Neural cell (in vitro differentiated cells): ENCODE measurements around the gene KDF1. TPM values are rescaled to one million over a fixed set of nuclear protein-coding genes. Genes with fewer than 3 reads are reported as not detected.

Experiments
- H2AFZ ChIP-seq: fragments of 200-600, 300-800 bp; sonication (generic), shearing (Covaris generic); 2 replicates; pipeline ENCODE4 v1.6.0; 2014; ENCODE audit warnings: low read depth, mild to moderate bottlenecking, antibody characterized with exemption, low read length, moderate library complexity
- H3F3A ChIP-seq: fragments of 200-600 bp; shearing (Covaris generic); 2 replicates; pipeline ENCODE4 v1.6.1; 2016; ENCODE audit warnings: mild to moderate bottlenecking, moderate library complexity, mixed read lengths, antibody characterized with exemption, low read length; ENCODE audit not compliant: insufficient read depth, poor library complexity, severe bottlenecking
- H3K27ac ChIP-seq: fragments of 200-600, 300-800 bp; sonication (generic), shearing (Covaris generic); 2 replicates; pipeline ENCODE4 v1.5.1; 2014; ENCODE audit warnings: mild to moderate bottlenecking, low read length, moderate library complexity
- H3K27me3 ChIP-seq: fragments of 300-800, 200-600 bp; sonication (generic), shearing (Covaris generic); 2 replicates; pipeline ENCODE4 v1.6.0; 2014; ENCODE audit warnings: mild to moderate bottlenecking, low read depth, low read length, moderate library complexity; ENCODE audit not compliant: insufficient read depth
- H3K36me3 ChIP-seq: fragments of 300-800, 200-600 bp; sonication (generic), shearing (Covaris generic); 2 replicates; pipeline ENCODE4 v1.5.1; 2014; ENCODE audit warnings: mild to moderate bottlenecking, antibody characterized with exemption, low read length, moderate library complexity; ENCODE audit not compliant: insufficient read depth
- H3K4me2 ChIP-seq: fragments of 300-800, 200-600 bp; sonication (generic), shearing (Covaris generic); 2 replicates; pipeline ENCODE4 v1.6.0; 2014; ENCODE audit warnings: mild to moderate bottlenecking, low read length
- H3K4me3 ChIP-seq: fragments of 300-800, 200-600 bp; sonication (generic), shearing (Covaris generic); 2 replicates; pipeline ENCODE4 v1.5.1; 2014; ENCODE audit warnings: mild to moderate bottlenecking, low read length, moderate library complexity
- H3K79me2 ChIP-seq: fragments of 200-600 bp; shearing (Covaris generic); replicated peaks from 2 replicates; pipeline ENCODE4 v1.6.0; 2014; ENCODE audit warnings: mild to moderate bottlenecking, low read length, moderate library complexity; ENCODE audit not compliant: insufficient read depth
- H3K9ac ChIP-seq: fragments of 300-800, 200-600 bp; sonication (generic), shearing (Covaris generic); 2 replicates; pipeline ENCODE4 v1.6.1; 2016; ENCODE audit warnings: mild to moderate bottlenecking, low read length, mixed read lengths
- H3K9me2 ChIP-seq: fragments of 200-600 bp; shearing (Covaris generic); 2 replicates; pipeline ENCODE4 v1.6.1; 2016; ENCODE audit warnings: mild to moderate bottlenecking, low read length, mixed read lengths; ENCODE audit not compliant: insufficient read depth
- H3K9me3 ChIP-seq: fragments of 200-600, 300-800 bp; sonication (generic), shearing (Covaris generic); 2 replicates; pipeline ENCODE4 v1.6.1; 2016; ENCODE audit warnings: mild to moderate bottlenecking, mixed run types, low read length, moderate library complexity, mixed read lengths
- H4K20me1 ChIP-seq: fragments of 200-600 bp; shearing (Covaris generic); 2 replicates; pipeline ENCODE4 v1.6.1; 2016; ENCODE audit warnings: mild to moderate bottlenecking, mixed run types; ENCODE audit not compliant: insufficient read depth
- CTCF ChIP-seq: fragments of 450-650 bp; IDR thresholded peaks from 2 replicates; pipeline ENCODE4 v1.5.1; 2014; ENCODE audit warnings: antibody characterized with exemption, mild to moderate bottlenecking, moderate library complexity; ENCODE audit not compliant: poor library complexity, severe bottlenecking
- EP300 ChIP-seq: fragments of 450-650 bp; conservative IDR thresholded peaks from 2 replicates; pipeline ENCODE4 v1.6.1; 2014; ENCODE audit warnings: antibody characterized with exemption, mild to moderate bottlenecking, moderate library complexity; ENCODE audit not compliant: poor library complexity, severe bottlenecking
- EZH2 ChIP-seq: fragments of 200-600, 300-800 bp; shearing (Covaris generic), sonication (generic); IDR thresholded peaks from 2 replicates; pipeline ENCODE4 v1.6.1; 2014; ENCODE audit warnings: antibody characterized with exemption, low read length, borderline replicate concordance, mild to moderate bottlenecking; ENCODE audit not compliant: insufficient read depth, poor library complexity, severe bottlenecking
- MXI1 ChIP-seq: fragments of 450-650 bp; conservative IDR thresholded peaks from 2 replicates; pipeline ENCODE4 v1.6.1; 2014; ENCODE audit warnings: antibody characterized with exemption, mild to moderate bottlenecking; ENCODE audit not compliant: poor library complexity, severe bottlenecking
- POLR2AphosphoS5 ChIP-seq: IDR thresholded peaks from 2 replicates; pipeline ENCODE4 v1.6.1; 2012
- RAD21 ChIP-seq: fragments of 450-650 bp; conservative IDR thresholded peaks from 2 replicates; pipeline ENCODE4 v1.6.1; 2014; ENCODE audit warnings: antibody characterized with exemption, mild to moderate bottlenecking, moderate library complexity
- REST ChIP-seq: IDR thresholded peaks from 2 replicates; pipeline ENCODE4 v1.6.1; 2012; ENCODE audit warnings: borderline replicate concordance
- SMC3 ChIP-seq: fragments of 450-650 bp; conservative IDR thresholded peaks from 2 replicates; pipeline ENCODE4 v1.6.1; 2014; ENCODE audit warnings: antibody characterized with exemption, mild to moderate bottlenecking, moderate library complexity; ENCODE audit not compliant: poor library complexity
- TAF1 ChIP-seq: IDR thresholded peaks from 2 replicates; pipeline ENCODE4 v1.6.1; 2012; ENCODE audit warnings: low read depth
- polyA plus RNA-seq: library from polyadenylated mRNA; depleted of rRNA; stranded (reverse); fragments of >200 nt; gene quantifications from 2 replicates; pipeline ENCODE4 v1.2.3, GENCODE V29; 2014

The KDF1 gene
- polyA plus RNA-seq, 1 donor from 2014 or later = not detected

GRCh38 chr1:26942656-26943055, 17.6 kb downstream of the KDF1 start:
- H3K79me2 ChIP-seq = no peaks in the 10 kb centered on the region
- no peaks in the 10 kb centered on the region for H4K20me1 ChIP-seq
- H3K4me2 ChIP-seq = no peak overlapping the region
- H3F3A ChIP-seq = no peaks in the 10 kb centered on the region
- H3K9me3 ChIP-seq = no peaks in the 10 kb centered on the region
- no peaks in the 10 kb centered on the region for H3K27me3 ChIP-seq
- no peaks in the 10 kb centered on the region for H3K9me2 ChIP-seq
- H3K36me3 ChIP-seq = no peaks in the 10 kb centered on the region
- no peak overlapping the region for H3K9ac ChIP-seq
- no peak overlapping the region for H3K4me3 ChIP-seq
- TF ChIP-seq SMC3 (no peak), REST (no peak), EP300 (no peak), EZH2 (no peak), RAD21 (no peak), MXI1 (no peak), POLR2AphosphoS5 (no peak), TAF1 (no peak), CTCF (no peak)
- H3K27ac ChIP-seq = no peak overlapping the region
- no peak overlapping the region for H2AFZ ChIP-seq

DNA sequence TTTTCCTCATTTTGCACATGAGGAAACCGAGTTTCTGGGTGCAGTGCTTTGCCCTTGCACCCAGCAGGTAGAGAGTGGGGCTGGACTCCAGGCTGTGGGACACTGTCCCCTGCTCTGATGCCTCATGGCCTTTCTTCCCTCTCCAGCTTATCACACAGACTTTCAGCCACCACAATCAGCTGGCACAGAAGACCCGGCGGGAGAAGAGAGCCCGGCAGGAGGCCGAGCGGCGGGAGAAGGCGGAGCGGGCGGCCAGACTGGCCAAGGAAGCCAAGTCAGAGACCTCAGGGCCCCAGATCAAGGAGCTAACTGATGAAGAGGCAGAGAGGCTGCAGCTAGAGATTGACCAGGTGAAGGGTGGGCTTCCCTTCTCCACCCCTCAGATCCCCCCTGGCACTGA, 19.0 kb downstream of the KDF1 start:
- H3K9ac ChIP-seq = no peak overlapping the region
- H3F3A ChIP-seq = no peaks in the 10 kb centered on the region
- no peaks in the 10 kb centered on the region for H3K9me2 ChIP-seq
- no peak overlapping the region for H3K4me2 ChIP-seq
- H3K79me2 ChIP-seq = no peaks in the 10 kb centered on the region
- H3K4me3 ChIP-seq = no peak overlapping the region
- H4K20me1 ChIP-seq = no peaks in the 10 kb centered on the region
- no peaks in the 10 kb centered on the region for H3K9me3 ChIP-seq
- no peaks in the 10 kb centered on the region for H3K27me3 ChIP-seq
- no peak for TF ChIP-seq MXI1
- TF ChIP-seq POLR2AphosphoS5 = no peak
- TF ChIP-seq RAD21 = no peak
- no peak for TF ChIP-seq REST
- TF ChIP-seq CTCF = no peak
- no peak for TF ChIP-seq EP300
- TF ChIP-seq SMC3 = no peak
- H3K36me3 ChIP-seq = no peaks in the 10 kb centered on the region
- no peak overlapping the region for H3K27ac ChIP-seq
- no peak overlapping the region for H2AFZ ChIP-seq
